ENCODE measurements around the gene KIF24. TPM values are rescaled to one million over a fixed set of nuclear protein-coding genes. Genes with fewer than 3 reads are reported as not detected.
A peak's percentile ranks its signal among the peaks of the same experiment; 100 is the strongest.
"Not testable (repeated sequence)": the region's sequence is repeated elsewhere in the genome, so short reads cannot be mapped to it uniquely, and the experiment has no call there.

The KIF24 gene
- total RNA-seq, 1 donor from 2014 or later = 1.4 TPM

- no peak for DNase-seq
- intact Hi-C loops (cut with DNase I) = no loop called here
- Histone ChIP-seq H3K27ac (no peak overlapping the region), H3K4me3 (no peak overlapping the region), H3K4me1 (peaks cover 18% of the 10 kb centered on the region), H3K9me3 (no peaks in the 10 kb centered on the region), H3K27me3 (ENCODE audit: low read depth) (no peaks in the 10 kb centered on the region), H3K36me3 (peaks cover 6% of the 10 kb centered on the region)
- no peak for TF ChIP-seq CTCF (IDR thresholded peaks at IDR 0.05)
- ATAC-seq = no peak
Observed at GRCh38 chr9:34371886-34372466, 42.9 kb upstream of the KIF24 start.

GRCh38 chr9:34370970-34371880 is 42.2 kb upstream of the KIF24 start:
- intact Hi-C loops (cut with DNase I) = no loop called here
- peaks cover 6% of the 10 kb centered on the region for H3K36me3 ChIP-seq
- ATAC-seq = no peak

GRCh38 chr9:34370335-34370969 is 41.4 kb upstream of the KIF24 start:
- H3K27ac ChIP-seq = no peak overlapping the region
- no peaks in the 10 kb centered on the region for H3K9me3 ChIP-seq
- H3K4me3 ChIP-seq = peak overlapping the region; percentile 23
- H3K4me1 ChIP-seq = peaks cover 7% of the 10 kb centered on the region
- intact Hi-C loops (cut with DNase I) = no loop called here
- no peak for TF ChIP-seq CTCF (IDR thresholded peaks at IDR 0.05)
- H3K36me3 ChIP-seq = peaks cover 6% of the 10 kb centered on the region
- H3K27me3 ChIP-seq (ENCODE audit: low read depth) = no peaks in the 10 kb centered on the region
- no peak for ATAC-seq
- no peak for DNase-seq

More at GRCh38 chr9:34370970-34371880, 42.2 kb upstream of the KIF24 start:
- H3K27ac ChIP-seq = no peak overlapping the region
- H3K4me3 ChIP-seq = peak overlapping the region; percentile 23
- no peak for TF ChIP-seq CTCF (IDR thresholded peaks at IDR 0.05)
- H3K9me3 ChIP-seq = no peaks in the 10 kb centered on the region
- H3K27me3 ChIP-seq (ENCODE audit: low read depth) = no peaks in the 10 kb centered on the region
- no peak for DNase-seq
- peaks cover 15% of the 10 kb centered on the region for H3K4me1 ChIP-seq

GRCh38 chr9:34369636-34370035 is 40.6 kb upstream of the KIF24 start:
- no peak for TF ChIP-seq CTCF (IDR thresholded peaks at IDR 0.05)
- DNase-seq (no peak), ATAC-seq (no peak)
- Histone ChIP-seq H3K9me3 (no peaks in the 10 kb centered on the region), H3K4me3 (no peak overlapping the region), H3K27ac (no peak overlapping the region), H3K4me1 (no peaks in the 10 kb centered on the region), H3K27me3 (ENCODE audit: low read depth) (no peaks in the 10 kb centered on the region), H3K36me3 (peaks cover 6% of the 10 kb centered on the region)
- intact Hi-C loops (cut with DNase I) = no loop called here

- H3K27me3 ChIP-seq (ENCODE audit: low read depth); H3K4me1 ChIP-seq; H3K27ac ChIP-seq; H3K36me3 ChIP-seq; ATAC-seq; DNase-seq; H3K9me3 ChIP-seq; H3K4me3 ChIP-seq; intact Hi-C loops (cut with DNase I): not testable (repeated sequence)
Observed at GRCh38 chr9:34368796-34369195, 39.7 kb upstream of the KIF24 start.

GRCh38 chr9:34367751-34368410 is 38.8 kb upstream of the KIF24 start:
- H3K4me3 ChIP-seq; DNase-seq; H3K27me3 ChIP-seq (ENCODE audit: low read depth); ATAC-seq; H3K9me3 ChIP-seq; H3K27ac ChIP-seq; intact Hi-C loops (cut with DNase I); H3K36me3 ChIP-seq; H3K4me1 ChIP-seq: not testable (repeated sequence)
